ENCODE data around the gene TPH1. TPM values are rescaled to one million over a fixed set of nuclear protein-coding genes. Genes with fewer than 3 reads are reported as not detected.

The TPH1 gene
- under 0.01 TPM in 2 replicates for total RNA-seq

DNA sequence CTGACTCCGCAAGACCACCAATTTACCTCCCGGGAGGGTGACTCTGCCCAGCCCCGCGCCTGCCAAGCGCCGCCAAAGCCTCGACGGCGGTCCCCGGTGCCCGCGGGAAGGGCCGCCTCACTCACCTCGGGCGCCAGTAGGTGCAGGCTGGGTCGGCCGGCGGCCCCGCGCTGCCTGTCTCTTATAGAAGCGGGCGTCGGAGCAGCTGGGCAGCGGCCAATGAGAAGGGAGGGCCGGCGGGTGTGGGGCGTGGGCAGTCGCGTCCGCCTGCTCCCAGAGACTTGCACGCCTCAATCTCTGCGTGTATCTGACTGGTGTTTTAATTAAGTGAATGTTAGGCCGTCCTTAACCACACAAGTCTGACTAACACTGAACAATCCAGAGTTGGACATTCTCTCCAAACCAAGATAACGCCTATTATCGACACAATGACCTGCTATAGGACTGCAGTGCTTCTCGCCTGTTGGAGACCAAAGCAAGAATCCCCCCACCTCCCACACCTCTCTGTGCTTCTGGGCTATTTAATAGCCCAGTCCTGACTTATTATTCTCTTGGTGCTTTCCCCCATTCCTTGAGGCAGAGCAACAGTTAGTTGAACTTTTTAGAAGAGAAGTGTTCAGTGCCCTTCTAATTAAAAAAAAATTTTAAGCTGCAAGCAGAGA, at the start of gene TPH1:
Gene TPH1, minus strand, starts transcription at position 154 of the 662 bp plus-strand sequence. CDS start 5,507 bp downstream, outside the sequence.

DNA sequence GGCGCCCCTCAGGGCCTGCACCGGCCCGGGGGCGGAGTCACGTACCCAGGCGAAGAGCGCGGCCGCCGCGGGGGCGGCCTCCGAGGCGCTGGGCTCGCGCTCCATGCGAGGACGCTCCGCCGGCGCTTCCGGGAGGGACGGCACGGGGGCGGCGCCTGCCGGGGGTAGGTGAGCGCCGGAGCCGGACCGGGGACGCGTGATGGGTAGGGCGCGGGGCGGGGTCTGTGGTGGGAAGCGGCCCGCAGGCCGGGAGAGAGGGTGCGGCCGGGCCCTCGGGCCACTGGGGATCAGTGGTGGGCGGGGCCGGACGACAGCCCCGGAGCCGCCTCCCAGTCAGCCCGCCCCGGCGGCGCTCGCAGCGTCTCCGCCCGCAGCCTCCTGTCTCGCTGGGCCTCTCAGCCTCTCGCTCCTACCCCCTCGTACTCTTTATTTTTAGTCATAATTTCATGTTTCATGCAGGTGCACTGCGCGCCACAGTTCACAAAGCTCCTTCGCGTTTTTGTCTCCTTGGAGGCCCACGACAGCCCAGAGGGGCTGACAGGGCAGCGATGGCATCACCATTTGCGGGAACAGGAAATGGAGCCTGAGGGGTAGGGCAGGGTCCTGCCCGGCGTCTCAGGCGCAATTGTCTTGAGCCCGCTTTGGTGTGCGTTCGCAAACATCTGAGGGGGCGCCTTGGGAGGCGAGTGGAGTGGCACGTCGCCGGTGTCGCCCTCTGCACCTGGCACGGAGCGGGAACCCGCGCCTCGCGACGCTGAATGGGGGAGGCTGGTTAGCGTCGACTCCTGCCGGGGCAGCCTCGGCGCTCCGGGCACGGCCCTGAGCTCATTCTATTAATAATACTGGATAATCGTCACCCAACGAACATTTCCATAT, 32.9 kb downstream of the TPH1 start, which contains the start of gene SERGEF:
Gene SERGEF, minus strand, starts transcription at position 142 of the 876 bp plus-strand sequence. Its CDS starts 37 bp downstream, at position 105.

Other genes with a start within 250 kb of the TPH1 start
- 18.5 and 24.5 TPM in 2 replicates for gene SERGEF, start 33.2 kb downstream of the TPH1 start, total RNA-seq
- gene SAAL1, start 59.8 kb upstream of the TPH1 start, total RNA-seq: 11.4 and 16.5 TPM in 2 replicates
- 0.33 and 0.52 TPM in 2 replicates for gene MRGPRX3, start 86.3 kb upstream of the TPH1 start, total RNA-seq
- gene MRGPRX4, start 126.6 kb upstream of the TPH1 start, total RNA-seq: 0.69 and 0.87 TPM in 2 replicates
- gene SAA4, start 190.5 kb upstream of the TPH1 start, total RNA-seq: not detected in 2 replicates
- not detected in 2 replicates for gene SAA2, start 202.4 kb upstream of the TPH1 start, total RNA-seq
- gene SAA1, start 220.0 kb upstream of the TPH1 start, total RNA-seq: not detected in 2 replicates